Keratinocyte (primary cell): ENCODE results near the gene MLLT3.

Experiments used
- CTCF ChIP-seq, 3 experiments: IDR thresholded peaks in 1 of 3; conservative IDR thresholded peaks in 1 of 3; optimal IDR thresholded peaks in 1 of 3; 2 replicates in 2 of 3; 3 replicates in 1 of 3; pipeline versions ENCODE3 to v1.5.1; 2011; ENCODE audit warnings: low read length in 3 of 3, mild to moderate bottlenecking in 3 of 3, moderate library complexity in 2 of 3, control low read depth in 1 of 3, inconsistent platforms in 1 of 3; ENCODE audit not compliant: insufficient read depth in 2 of 3; ENCODE audit errors: extremely low read depth in 1 of 3
- EZH2 ChIP-seq: IDR thresholded peaks from one replicate; pipeline ENCODE4 v1.6.1; 2012; ENCODE audit warnings: inconsistent platforms, mild to moderate bottlenecking, low read length, moderate library complexity

- TF ChIP-seq EZH2, result no peak
- TF ChIP-seq CTCF (optimal IDR thresholded peaks at IDR 0.05 in 1 of 3, IDR thresholded peaks at IDR 0.05 in 1 of 3, conservative IDR thresholded peaks at IDR 0.05 in 1 of 3; ENCODE audit: extremely low read depth in 1 of 3, insufficient read depth in 2 of 3, low read length in 3 of 3), result no peak
These were observed 235.2 kb downstream of the MLLT3 start for GRCh38 chr9:20387062-20387461.
